GM18909 (cell line): ENCODE measurements around the gene CCDC12.

ENCODE experiments used
- ATAC-seq: cut with Tn5 transposase; IDR thresholded peaks from one replicate; pipeline ENCODE4 v1.9.1; 2021; ENCODE audit warnings: mild to moderate bottlenecking; ENCODE audit not compliant: unreplicated experiment, poor library complexity

Gene CCDC12

DNA sequence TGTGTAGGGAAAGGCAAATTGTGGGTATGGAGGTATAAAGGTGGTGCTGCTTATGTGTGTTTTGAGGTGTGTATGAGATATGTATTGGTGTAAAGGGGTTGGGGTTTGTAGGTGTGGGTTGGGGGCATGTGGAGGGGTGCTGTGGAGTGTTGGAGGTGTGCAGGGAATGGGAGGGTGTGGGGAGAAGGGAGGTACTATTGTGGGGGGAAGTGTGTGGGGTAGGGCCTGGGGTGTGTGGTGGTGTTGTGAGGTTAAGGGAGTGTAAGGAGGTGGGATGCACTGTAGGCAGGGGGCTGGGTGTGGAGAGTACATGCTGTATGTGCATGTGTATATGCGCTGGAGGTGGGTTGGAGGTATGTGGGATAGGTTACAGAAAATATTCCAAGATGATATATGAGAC lies 15.7 kb downstream of the CCDC12 start:
- ATAC-seq, result no peak

GRCh38 chr3:46960081-46960701 lies 16.4 kb downstream of the CCDC12 start:
- no peak for ATAC-seq

- ATAC-seq, result no peak
Measured at GRCh38 chr3:46959161-46959511, 17.4 kb downstream of the CCDC12 start.

DNA sequence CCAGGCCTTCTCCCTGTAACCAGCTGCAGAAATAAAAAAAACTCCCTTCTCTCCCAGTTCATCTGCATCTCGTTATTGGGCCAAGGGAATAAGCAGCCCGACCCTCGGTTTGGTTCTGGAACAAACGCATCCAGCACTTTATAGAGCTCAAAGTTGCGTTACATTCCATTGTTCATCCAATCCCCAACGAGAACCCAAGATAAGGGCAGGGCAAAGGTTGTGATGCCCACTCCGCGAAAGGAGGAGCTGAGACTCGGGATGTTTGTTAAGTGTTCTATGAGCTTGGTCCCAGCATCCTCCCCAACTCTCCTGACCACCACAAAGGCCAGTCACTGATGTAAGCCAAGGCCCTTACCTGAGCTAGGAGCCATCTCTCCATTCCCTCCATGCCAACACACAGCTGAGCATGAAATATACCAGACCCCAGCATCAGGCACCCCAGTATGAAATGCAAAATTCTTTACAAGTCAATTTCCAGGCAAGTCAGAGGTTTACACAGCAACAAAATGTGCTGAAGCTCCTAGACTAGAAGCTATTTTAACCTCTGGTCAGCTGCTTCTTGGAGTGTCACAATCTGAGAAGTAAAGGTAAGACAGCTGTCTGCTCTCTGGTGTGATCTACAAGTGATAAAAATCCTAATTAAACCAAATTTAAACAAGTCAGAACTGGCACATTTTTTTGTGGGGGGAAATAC lies 17.9 kb downstream of the CCDC12 start:
- ATAC-seq, result no peak

- ATAC-seq, result no peak
Measured at GRCh38 chr3:46957092-46957820, 19.3 kb downstream of the CCDC12 start.

DNA sequence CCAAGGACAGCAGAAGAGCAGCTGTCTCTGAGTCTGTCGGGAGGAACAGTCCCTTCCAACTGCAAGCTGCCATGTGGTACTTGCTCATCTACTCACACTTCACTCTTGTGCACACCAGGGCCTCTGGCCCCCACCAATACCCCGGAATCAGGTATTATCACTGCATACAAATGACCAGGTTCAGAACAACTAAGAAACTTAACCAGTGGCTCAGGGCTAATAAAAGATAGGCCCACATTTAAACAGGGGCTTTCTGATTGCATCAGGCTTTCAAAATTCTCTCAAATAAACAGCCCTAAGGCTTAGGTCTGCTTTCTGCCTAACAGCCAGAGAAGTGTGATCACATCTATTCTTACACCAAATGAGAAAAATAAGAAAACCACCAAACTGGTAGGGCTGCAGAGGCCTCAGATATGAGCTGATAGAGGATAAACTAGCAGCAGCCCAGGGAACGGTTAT lies 20.7 kb downstream of the CCDC12 start:
- no peak for ATAC-seq

GRCh38 chr3:46955157-46955556 lies 21.4 kb downstream of the CCDC12 start:
- no peak for ATAC-seq

GRCh38 chr3:46954178-46954577 lies 22.4 kb downstream of the CCDC12 start:
- ATAC-seq, result no peak

GRCh38 chr3:46953234-46954010 lies 23.1 kb downstream of the CCDC12 start:
- no peak for ATAC-seq

DNA sequence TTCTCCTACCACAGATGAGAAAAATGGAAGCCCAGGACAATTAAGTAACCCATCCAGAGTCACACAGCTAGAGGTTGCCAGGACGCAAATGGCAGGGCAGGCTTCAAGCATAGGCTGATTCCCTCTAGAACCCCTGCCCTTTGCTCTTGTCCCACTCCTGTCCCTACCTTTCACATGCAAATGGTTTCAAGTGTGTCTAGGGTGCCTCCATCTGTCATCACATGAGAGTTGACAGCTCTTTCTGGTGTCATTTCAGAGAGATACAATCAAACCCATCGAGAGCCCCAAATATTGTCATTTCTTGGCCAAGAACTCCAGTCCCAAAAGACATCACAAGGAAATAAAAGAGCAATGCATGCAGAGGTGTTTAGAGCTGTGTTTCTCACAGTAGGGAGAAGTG lies 23.7 kb downstream of the CCDC12 start:
- no peak for ATAC-seq

DNA sequence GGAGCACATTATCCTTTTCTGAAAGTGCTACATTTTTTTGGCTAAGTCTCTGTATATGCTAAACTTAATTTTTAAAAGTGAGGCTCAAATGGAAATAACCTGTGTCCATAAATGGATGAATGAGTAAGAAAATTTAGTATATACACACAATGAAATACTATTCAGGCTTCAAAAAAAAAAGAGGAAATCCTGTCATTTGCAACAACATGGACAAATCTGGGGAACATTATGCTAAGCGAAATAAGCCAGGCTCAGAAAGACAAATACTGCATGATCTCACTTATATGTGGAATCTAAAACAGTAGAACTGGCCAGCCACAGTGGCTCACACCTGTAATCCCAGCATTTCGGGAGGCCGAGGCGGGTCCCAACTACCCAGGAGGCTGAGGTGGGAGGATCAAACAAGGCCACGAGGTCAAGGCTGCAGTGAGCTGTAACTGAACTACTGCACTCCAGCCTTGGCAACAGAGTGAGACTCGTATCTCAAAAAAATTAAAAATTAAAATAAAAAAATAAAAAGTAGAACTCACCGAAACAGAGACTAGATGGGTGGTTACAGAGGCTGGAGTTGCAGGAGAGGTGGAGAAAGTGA lies 25.8 kb downstream of the CCDC12 start:
- ATAC-seq, result no peak

DNA sequence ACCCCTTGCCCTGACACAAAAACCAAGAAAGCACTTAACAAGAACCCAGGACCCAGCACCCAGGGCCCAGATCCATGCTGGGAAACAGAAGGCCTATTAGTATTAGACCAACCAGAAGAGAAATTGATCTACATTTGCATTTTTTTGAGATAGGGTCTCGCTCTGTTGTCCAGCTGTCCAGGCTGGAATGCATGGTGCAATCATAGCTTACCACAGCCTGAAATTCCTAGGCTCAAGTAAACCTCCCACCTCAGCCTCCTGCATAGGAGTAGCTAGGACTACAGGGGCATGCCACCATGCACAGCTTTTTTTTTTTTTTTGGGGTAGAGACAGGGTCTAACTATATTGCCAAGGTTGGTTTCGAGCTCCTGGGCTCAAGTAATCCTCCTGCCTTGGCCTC lies 26.4 kb downstream of the CCDC12 start:
- no peak for ATAC-seq

- peak; percentile 54 for ATAC-seq
Measured at GRCh38 chr3:46948830-46949671, 27.5 kb downstream of the CCDC12 start.

- ATAC-seq, result no peak
Measured at GRCh38 chr3:46947981-46948791, 28.4 kb downstream of the CCDC12 start.

DNA sequence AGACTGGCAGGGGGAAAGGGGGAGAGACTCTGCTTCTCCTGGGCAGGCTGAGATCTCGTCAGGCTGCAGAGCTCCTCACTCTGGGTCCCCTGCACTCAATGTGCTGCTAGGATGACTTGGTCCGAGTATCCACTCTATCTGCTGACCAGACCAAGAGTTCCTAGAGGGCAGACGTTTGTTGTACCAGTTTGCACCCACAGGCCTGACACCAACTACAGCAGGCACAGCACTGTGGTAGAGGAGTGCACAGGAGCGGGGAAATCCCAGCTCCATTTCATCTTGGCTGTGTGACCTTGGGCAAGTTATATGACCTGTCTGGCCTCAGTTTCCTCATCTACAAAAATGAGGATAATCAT lies 29.0 kb downstream of the CCDC12 start:
- ATAC-seq, result no peak

DNA sequence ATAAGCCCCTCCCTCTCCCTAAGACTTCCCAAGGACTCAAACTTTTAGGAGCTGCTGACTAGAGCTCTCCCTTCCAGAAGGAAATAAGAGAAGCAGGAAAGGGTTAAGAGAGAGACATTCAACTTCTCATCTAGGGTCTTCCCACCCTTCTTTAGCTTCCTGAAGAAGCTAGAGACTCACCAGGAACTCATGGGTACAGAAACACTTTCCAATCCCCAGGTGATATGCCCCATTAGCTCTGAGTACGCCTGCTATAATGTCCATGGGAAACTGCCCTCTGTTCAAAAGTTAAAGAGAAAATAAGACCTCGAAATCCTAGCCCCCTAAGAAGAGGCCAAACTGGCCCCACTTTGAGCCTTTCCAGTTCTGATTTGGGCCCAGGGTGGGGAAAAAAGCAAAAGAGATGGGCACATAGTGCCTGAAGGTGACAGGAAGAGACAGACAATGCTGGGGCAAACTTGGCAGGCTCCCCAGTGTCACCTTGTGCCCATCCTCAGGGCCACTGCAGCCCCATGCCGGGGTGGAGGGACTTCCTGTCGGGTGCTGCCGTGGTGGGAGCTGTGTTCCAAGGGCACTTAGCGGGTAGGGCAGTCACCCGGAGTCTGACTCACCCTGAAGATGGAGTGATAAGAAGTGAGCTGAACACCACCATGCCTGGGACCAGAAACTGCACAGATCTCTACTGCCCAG lies 29.5 kb downstream of the CCDC12 start:
- ATAC-seq, result no peak

GRCh38 chr3:46946416-46946815 lies 30.1 kb downstream of the CCDC12 start:
- no peak for ATAC-seq

GRCh38 chr3:46944191-46944590 lies 32.4 kb downstream of the CCDC12 start:
- ATAC-seq, result no peak
